ENCODE data around the gene TET1. TPM values are rescaled to one million over a fixed set of nuclear protein-coding genes. Genes with fewer than 3 reads are reported as not detected.
A peak's percentile ranks its signal among the peaks of the same experiment; 100 is the strongest.
"Not testable (repeated sequence)": the region's sequence is repeated elsewhere in the genome, so short reads cannot be mapped to it uniquely, and the experiment has no call there.

TET1 gene
- total RNA-seq, 2 experiments from 2014 or later, result 1.5 to 1.6 TPM

GRCh38 chr10:68633816-68634466, 73.8 kb downstream of the TET1 start:
- ChIA-PET CTCF (no interaction called here), POLR2A (no interaction called here)
- Mint-ChIP-seq H3K9me3 (no peaks in the 10 kb centered on the region), H3K27ac (no peak overlapping the region), H3K36me3 (ENCODE audit: low read depth) (no peaks in the 10 kb centered on the region), H3K4me3 (no peak overlapping the region), H3K27me3 (no peaks in the 10 kb centered on the region), H3K4me1 (peaks cover under 1% of the 10 kb centered on the region)
- no peak for DNase-seq

GRCh38 chr10:68636335-68636734, 76.2 kb downstream of the TET1 start:
- no peak overlapping the region for H3K4me3 Mint-ChIP-seq
- no peaks in the 10 kb centered on the region for H3K4me1 Mint-ChIP-seq
- CTCF ChIA-PET, result no interaction called here
- no peak overlapping the region for H3K27ac Mint-ChIP-seq
- POLR2A ChIA-PET, result no interaction called here
- no peaks in the 10 kb centered on the region for H3K27me3 Mint-ChIP-seq
- H3K36me3 Mint-ChIP-seq (ENCODE audit: low read depth), result no peaks in the 10 kb centered on the region
- no peaks in the 10 kb centered on the region for H3K9me3 Mint-ChIP-seq
- no peak for DNase-seq

DNA sequence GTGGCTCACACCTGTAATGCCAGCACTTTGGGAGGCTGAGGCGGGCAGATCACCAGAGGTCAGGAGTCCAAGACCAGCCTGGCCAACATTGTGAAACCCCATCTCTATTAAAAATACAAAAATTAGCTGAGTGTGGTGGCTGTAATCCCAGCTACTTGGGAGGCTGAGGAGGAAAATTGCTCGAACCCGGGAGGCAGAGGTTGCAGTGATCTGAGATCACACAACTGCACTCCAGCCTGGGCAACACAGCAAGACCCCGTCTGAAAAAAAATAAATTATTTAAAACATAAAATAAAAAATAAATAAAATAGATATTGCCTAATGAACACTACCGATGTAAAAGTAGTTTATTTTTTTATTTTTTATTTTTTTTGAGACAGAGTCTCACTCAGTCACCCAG, 83.4 kb downstream of the TET1 start:
- H3K36me3 Mint-ChIP-seq (ENCODE audit: low read depth); H3K4me3 Mint-ChIP-seq; DNase-seq; CTCF ChIA-PET; H3K27me3 Mint-ChIP-seq; H3K4me1 Mint-ChIP-seq; H3K9me3 Mint-ChIP-seq; POLR2A ChIA-PET; H3K27ac Mint-ChIP-seq: not testable (repeated sequence)

DNA sequence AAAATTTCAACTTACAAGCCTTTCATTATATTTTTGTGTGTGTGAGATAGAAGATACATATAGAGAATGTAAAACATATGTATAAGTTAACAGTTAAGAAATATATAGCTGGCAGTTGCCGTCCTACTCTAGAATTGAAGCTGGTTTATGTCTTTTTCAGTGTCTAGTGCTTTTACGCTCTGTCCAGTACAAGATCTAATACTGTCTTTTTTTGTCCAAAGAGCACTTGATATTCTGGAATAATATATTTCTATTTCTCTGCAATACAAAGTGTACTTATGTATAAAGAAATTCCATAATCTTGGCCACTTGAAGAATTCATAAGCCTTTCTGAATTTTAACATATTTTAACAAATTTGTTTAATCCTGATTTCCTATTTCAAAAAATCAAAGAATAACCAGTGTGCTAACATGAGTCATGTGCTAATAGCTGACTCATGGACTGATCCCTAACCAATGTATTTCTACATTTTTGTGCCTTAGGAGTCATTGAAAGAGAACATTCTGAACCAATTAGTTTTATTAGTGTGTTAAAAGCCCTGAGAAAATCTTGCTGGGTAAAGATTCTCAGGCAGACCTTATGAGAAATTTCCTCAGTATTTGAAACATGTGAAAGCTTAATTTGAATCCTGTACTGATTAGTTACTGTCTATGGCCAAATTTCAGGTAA, 87.7 kb downstream of the TET1 start:
- Mint-ChIP-seq H3K4me3 (no peak overlapping the region), H3K27ac (no peak overlapping the region), H3K27me3 (no peaks in the 10 kb centered on the region), H3K4me1 (no peaks in the 10 kb centered on the region), H3K36me3 (ENCODE audit: low read depth) (peaks cover 6% of the 10 kb centered on the region), H3K9me3 (no peaks in the 10 kb centered on the region)
- CTCF ChIA-PET, result no interaction called here
- POLR2A ChIA-PET, result no interaction called here
- no peak for DNase-seq

DNA sequence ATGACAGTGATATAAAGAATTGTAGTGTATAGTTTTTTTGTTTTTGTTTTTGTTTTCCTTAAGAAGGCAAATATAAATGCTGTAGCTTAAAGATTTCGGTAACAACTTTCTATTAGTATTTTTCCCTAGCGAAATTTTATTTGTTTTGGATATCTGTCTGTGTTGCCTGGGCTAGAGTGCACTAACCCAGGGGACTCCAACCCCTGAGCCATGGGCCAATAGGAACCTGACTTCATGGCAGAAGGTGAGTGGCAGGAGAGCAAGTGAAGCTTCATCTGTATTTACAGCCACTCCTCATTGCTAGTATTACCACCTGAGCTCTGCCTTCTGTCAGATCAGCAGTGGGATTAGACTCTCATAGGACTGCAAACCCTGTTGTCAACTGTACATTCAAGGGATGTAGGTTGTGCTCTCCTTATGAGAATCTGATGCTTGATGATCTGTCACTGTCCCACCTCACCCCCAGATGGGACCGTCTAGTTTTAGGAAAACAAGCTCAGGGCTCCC, 95.5 kb downstream of the TET1 start:
- Mint-ChIP-seq H3K27ac (no peak overlapping the region), H3K4me3 (no peak overlapping the region), H3K36me3 (ENCODE audit: low read depth) (no peaks in the 10 kb centered on the region), H3K4me1 (no peaks in the 10 kb centered on the region), H3K27me3 (no peaks in the 10 kb centered on the region), H3K9me3 (no peaks in the 10 kb centered on the region)
- ChIA-PET POLR2A (interaction anchor here (0.6 kb wide), 1 partner anchor 129 kb away, joined by 3 read pairs; no protein-coding TSS in a partner anchor), CTCF (no interaction called here)
- DNase-seq, result no peak

DNA sequence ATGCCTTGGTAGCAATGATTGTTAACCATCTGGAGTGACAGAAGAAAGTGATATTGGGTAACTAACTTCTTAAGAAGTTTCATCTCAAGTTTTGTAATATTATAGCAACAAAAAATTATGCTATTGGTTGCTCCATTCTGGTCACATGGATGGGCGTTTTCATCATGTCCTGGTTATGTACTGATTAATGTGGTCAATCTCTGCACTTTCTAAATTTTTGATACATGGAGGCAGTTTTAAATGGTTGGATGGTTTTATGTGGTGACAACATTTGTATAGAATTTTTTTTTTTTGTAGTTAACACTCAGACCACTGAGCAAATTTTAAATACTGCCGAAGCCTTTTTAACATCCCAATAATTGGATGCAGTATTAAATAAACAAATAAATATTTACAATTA, 105.7 kb downstream of the TET1 start:
- no peaks in the 10 kb centered on the region for H3K27me3 Mint-ChIP-seq
- peaks cover 5% of the 10 kb centered on the region for H3K36me3 Mint-ChIP-seq (ENCODE audit: low read depth)
- ChIA-PET POLR2A (no interaction called here), CTCF (no interaction called here)
- H3K4me3 Mint-ChIP-seq, result no peak overlapping the region
- no peak for DNase-seq
- H3K27ac Mint-ChIP-seq, result no peak overlapping the region
- H3K4me1 Mint-ChIP-seq, result peaks cover 12% of the 10 kb centered on the region
- no peaks in the 10 kb centered on the region for H3K9me3 Mint-ChIP-seq

GRCh38 chr10:68666280-68666760, 106.2 kb downstream of the TET1 start:
- POLR2A ChIA-PET, result no interaction called here
- no peaks in the 10 kb centered on the region for H3K27me3 Mint-ChIP-seq
- H3K4me3 Mint-ChIP-seq, result no peak overlapping the region
- peaks cover 5% of the 10 kb centered on the region for H3K36me3 Mint-ChIP-seq (ENCODE audit: low read depth)
- CTCF ChIA-PET, result no interaction called here
- H3K4me1 Mint-ChIP-seq, result peaks cover 12% of the 10 kb centered on the region
- no peak overlapping the region for H3K27ac Mint-ChIP-seq
- no peak for DNase-seq
- no peaks in the 10 kb centered on the region for H3K9me3 Mint-ChIP-seq

DNA sequence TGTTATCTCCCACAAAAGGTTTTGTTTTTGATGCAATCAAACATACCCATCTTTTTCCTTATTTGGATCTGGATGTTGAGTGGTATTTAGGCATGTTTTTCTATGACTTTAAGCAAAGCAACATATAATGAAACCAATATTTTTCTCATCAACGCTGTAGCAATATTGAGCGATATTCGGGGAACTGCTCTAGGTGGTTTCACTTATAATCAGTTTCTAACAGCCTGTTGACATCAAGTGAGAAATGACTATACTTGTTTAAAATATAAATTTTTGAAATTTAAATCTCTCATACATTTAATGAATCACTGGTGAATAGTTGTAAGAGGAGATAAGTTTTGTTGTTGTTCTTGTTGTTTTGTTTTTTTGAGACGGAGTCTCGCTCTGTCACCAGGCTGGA, 108.1 kb downstream of the TET1 start:
- ChIA-PET CTCF (no interaction called here), POLR2A (no interaction called here)
- Mint-ChIP-seq H3K36me3 (ENCODE audit: low read depth) (peaks cover 5% of the 10 kb centered on the region), H3K9me3 (no peaks in the 10 kb centered on the region), H3K27ac (peak overlapping the region; percentile 11), H3K4me3 (peak overlapping the region; percentile 19), H3K27me3 (no peaks in the 10 kb centered on the region), H3K4me1 (peaks cover 12% of the 10 kb centered on the region)
- DNase-seq, result no peak

DNA sequence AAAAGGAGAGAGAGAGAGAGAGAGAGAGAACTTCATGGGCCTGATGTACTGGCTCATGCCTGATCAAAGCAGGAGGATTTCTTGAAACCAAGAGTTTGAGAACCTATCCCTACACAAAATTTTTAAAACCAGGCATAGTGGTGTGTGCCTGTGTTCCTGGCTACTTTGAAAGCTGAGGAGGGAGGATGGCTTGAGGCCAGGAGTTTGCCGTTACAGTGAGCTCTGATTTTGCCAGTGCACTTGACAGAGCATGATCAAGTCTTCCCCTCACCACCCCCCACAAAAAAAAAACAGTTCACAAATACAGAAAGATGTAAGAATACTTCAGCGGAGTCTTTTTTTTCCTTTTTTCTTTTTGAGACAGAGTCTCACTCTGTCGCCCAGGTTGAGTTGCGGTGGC, 108.8 kb downstream of the TET1 start:
- Mint-ChIP-seq H3K4me3 (no peak overlapping the region), H3K36me3 (ENCODE audit: low read depth) (peaks cover 5% of the 10 kb centered on the region), H3K27ac (no peak overlapping the region), H3K27me3 (no peaks in the 10 kb centered on the region), H3K9me3 (no peaks in the 10 kb centered on the region), H3K4me1 (peaks cover 12% of the 10 kb centered on the region)
- POLR2A ChIA-PET, result no interaction called here
- DNase-seq, result no peak
- CTCF ChIA-PET, result no interaction called here

GRCh38 chr10:68684413-68684812, 124.3 kb downstream of the TET1 start:
- peak; percentile 29 for DNase-seq
- H3K36me3 Mint-ChIP-seq (ENCODE audit: low read depth), result peaks cover 4% of the 10 kb centered on the region
- H3K4me3 Mint-ChIP-seq, result peak overlapping the region; percentile 55
- H3K9me3 Mint-ChIP-seq, result no peaks in the 10 kb centered on the region
- ChIA-PET CTCF (no interaction called here), POLR2A (interaction anchor here (0.7 kb wide), 1 partner anchor 816 kb away, joined by 5 read pairs; no protein-coding TSS in a partner anchor)
- H3K4me1 Mint-ChIP-seq, result peaks cover 7% of the 10 kb centered on the region
- H3K27me3 Mint-ChIP-seq, result no peaks in the 10 kb centered on the region
- peak overlapping the region; percentile 78 for H3K27ac Mint-ChIP-seq

DNA sequence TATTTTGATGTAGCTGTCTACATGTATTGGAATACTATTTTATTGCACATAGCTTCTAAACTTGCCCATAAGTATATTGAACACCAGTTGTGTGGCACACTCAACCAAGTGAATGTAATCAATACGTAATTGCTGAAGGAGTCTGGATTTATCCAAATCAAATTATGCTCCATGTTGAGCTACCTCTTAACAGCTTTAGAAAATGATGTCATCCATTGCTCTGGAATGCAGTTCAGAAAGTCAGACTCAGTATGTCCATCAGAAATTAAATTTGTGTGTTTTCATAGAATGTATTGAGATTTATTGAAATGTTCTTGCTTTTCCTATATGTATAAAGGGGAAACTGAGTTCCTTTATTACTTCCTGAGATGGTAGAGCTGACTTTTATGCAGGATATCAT, 135.9 kb downstream of the TET1 start:
- CTCF ChIA-PET, result no interaction called here
- POLR2A ChIA-PET, result interaction anchor here (1.0 kb wide), 1 partner anchor 25 kb away, joined by 3 read pairs; the partner anchor contains the start of gene CCAR1
- Mint-ChIP-seq H3K27me3 (no peaks in the 10 kb centered on the region), H3K4me1 (no peaks in the 10 kb centered on the region), H3K9me3 (no peaks in the 10 kb centered on the region), H3K27ac (no peak overlapping the region), H3K36me3 (ENCODE audit: low read depth) (peaks cover 2% of the 10 kb centered on the region), H3K4me3 (no peak overlapping the region)
- no peak for DNase-seq

DNA sequence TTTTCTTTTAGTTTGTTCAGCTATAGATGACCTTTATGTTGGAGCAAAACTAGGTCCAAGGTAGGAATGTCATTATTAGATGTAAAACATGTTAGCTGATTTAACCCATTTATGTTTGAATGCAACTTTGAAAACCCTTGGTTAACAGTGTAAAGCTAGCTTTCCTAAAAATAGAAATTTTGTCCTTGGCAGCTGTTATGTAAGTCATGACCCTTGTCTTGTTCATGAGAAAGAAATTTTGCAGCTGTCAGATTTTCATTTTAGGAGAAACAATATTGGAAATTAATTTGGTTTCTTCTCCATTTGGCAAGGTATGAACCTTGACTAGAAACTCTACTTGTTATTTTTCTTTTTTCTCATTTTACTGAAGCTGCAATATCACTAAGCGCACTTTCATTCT, 137.0 kb downstream of the TET1 start:
- Mint-ChIP-seq H3K4me3 (no peak overlapping the region), H3K27me3 (no peaks in the 10 kb centered on the region), H3K27ac (no peak overlapping the region), H3K36me3 (ENCODE audit: low read depth) (no peaks in the 10 kb centered on the region), H3K4me1 (no peaks in the 10 kb centered on the region), H3K9me3 (no peaks in the 10 kb centered on the region)
- no peak for DNase-seq
- ChIA-PET POLR2A (no interaction called here), CTCF (interaction anchor here (1.1 kb wide), 1 partner anchor 9 kb away, joined by 3 read pairs; no protein-coding TSS in a partner anchor)

GRCh38 chr10:68700197-68700596, 140.1 kb downstream of the TET1 start:
- POLR2A ChIA-PET, result no interaction called here

GRCh38 chr10:68705548-68705947, 145.4 kb downstream of the TET1 start:
- Mint-ChIP-seq H3K4me1 (no peaks in the 10 kb centered on the region), H3K36me3 (ENCODE audit: low read depth) (no peaks in the 10 kb centered on the region), H3K4me3 (no peak overlapping the region), H3K27ac (no peak overlapping the region), H3K9me3 (no peaks in the 10 kb centered on the region), H3K27me3 (no peaks in the 10 kb centered on the region)
- DNase-seq, result no peak
- ChIA-PET POLR2A (no interaction called here), CTCF (no interaction called here)

More at GRCh38 chr10:68700197-68700596, 140.1 kb downstream of the TET1 start:
- CTCF ChIA-PET, result no interaction called here
- H3K27ac Mint-ChIP-seq, result no peak overlapping the region
- H3K4me1 Mint-ChIP-seq, result no peaks in the 10 kb centered on the region
- no peak for DNase-seq
- no peak overlapping the region for H3K4me3 Mint-ChIP-seq
- no peaks in the 10 kb centered on the region for H3K9me3 Mint-ChIP-seq
- no peaks in the 10 kb centered on the region for H3K36me3 Mint-ChIP-seq (ENCODE audit: low read depth)
- H3K27me3 Mint-ChIP-seq, result no peaks in the 10 kb centered on the region

Measured in activated CD4-positive, alpha-beta memory T cell treated with anti-CD3 and anti-CD28 coated beads, Interleukin-2, amount 10 ng/mL, durations not matched to agents 7 days and 5 days (primary cell).